HG03575 (cell line): ENCODE data around the gene NABP1.

Source experiments
- ATAC-seq: cut with Tn5 transposase; IDR thresholded peaks from one replicate; pipeline ENCODE4 v1.9.1; 2021; ENCODE audit not compliant: unreplicated experiment, insufficient number of reproducible peaks, low FRiP score; ENCODE audit errors: extremely low read depth

Gene NABP1

GRCh38 chr2:191645434-191646162 is 32.3 kb upstream of the NABP1 start:
- no peak for ATAC-seq

GRCh38 chr2:191646163-191646902 is 31.6 kb upstream of the NABP1 start:
- ATAC-seq = no peak

DNA sequence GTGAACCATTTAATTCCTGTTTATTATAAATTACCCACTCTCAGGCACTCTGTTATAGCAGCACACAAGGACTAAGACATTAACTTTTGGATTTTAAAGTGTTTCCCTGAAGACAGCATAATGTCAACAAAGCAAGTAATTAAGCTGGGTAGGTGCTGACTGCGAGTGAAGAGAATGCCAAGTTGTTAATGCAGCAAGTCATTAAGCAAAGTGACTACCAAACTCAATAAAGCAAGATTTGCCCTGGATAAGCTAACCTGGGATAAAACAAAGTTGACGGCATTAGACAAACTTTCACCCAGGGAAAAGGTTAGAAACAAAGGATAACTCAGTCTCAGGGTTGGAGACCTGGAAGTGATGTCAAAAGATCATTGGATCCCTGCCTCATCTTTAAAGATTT is 28.4 kb upstream of the NABP1 start:
- ATAC-seq = no peak

GRCh38 chr2:191650896-191651773 is 26.8 kb upstream of the NABP1 start:
- peak; percentile 94 for ATAC-seq

DNA sequence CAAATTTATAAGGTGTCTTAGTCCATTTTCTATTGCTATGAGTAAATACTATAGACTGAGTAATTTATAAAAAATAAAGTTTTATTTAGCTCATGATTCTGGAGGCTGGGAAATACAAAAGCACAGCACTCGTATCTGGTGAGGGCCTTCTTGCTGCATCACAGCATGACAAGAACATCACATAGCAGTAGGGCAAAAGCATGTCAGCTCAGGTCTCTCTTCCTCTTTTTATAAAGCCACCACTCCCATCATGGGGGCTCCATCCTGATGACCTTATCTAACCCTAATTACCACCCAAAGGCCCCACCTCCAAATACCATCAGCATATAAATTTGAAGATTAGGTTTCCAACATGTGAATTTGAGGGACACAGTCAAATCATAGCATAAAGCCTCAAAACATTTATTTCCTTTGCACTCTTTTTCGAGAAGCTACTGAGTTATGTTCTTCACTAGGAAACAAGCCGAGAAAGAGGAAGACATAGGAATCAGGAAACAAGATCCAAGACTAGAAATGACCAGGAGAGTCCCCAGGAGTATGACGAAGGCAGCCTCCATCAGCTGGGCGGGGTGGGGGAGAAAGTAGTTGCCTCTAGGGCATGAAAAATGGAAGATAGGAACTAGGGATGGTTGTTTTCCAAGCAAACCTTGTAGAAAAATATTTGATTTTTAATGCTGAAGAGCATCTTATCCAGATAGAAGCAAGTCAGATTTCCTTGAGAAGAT is 24.1 kb upstream of the NABP1 start:
- ATAC-seq = no peak

- ATAC-seq = no peak
Measured at GRCh38 chr2:191656391-191656790, 21.5 kb upstream of the NABP1 start.

DNA sequence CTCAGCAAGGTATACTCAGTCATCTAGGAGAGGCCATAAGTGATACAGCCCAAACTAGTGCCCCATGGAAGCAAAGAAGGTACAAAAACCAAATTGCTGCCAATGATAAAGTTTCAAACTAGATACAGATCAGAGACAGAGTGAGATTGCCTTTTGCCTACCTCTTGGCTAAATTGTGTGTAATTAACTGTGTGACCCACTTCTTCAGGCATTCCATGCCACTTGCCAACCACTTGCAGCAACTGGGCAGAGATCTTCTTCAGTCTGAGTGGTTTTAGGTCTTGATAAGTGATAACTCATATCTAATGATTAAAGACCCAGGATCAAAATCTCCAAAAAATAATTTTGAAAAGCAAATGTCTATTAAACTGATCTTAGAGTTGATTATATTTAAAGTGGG is 21.1 kb upstream of the NABP1 start:
- no peak for ATAC-seq

DNA sequence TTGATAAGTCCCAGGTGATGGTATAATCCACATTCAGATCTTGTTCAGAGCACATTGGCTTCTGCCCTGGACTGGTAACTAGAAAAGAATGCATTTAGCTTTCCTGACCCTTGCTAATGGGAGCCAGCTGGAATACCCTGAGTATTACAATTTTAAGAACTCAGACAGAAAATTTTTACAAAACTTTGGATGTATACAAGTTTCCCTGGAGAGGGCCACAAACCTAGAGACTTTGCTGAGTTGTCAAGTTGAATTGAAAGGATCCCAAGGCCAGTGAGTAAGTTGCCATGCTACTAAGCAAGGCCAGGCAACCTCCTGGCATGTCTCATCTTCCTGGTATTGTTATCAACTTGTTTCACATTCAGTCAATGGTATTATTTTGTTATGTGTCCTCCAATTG is 20.0 kb upstream of the NABP1 start:
- no peak for ATAC-seq

GRCh38 chr2:191659198-191659597 is 18.7 kb upstream of the NABP1 start:
- ATAC-seq = no peak

DNA sequence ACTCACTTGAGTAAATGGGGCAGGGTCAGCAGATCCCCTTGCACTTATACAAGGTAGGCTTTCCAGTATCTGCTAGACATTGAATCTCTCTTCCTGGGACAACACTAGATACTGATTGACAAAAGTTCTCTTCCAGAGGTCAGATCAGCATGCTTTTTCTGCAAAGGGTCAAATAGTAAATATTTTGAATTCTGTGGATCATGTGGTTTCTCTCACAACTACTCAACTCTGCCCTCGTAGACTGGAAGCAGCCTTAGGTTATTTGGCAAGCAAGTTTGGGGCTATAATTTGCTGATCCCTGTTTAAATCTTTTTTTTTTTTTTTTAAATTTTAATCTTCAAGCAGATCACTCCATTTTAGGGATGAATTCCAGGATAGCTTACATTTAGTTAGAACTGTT is 17.4 kb upstream of the NABP1 start:
- no peak for ATAC-seq

DNA sequence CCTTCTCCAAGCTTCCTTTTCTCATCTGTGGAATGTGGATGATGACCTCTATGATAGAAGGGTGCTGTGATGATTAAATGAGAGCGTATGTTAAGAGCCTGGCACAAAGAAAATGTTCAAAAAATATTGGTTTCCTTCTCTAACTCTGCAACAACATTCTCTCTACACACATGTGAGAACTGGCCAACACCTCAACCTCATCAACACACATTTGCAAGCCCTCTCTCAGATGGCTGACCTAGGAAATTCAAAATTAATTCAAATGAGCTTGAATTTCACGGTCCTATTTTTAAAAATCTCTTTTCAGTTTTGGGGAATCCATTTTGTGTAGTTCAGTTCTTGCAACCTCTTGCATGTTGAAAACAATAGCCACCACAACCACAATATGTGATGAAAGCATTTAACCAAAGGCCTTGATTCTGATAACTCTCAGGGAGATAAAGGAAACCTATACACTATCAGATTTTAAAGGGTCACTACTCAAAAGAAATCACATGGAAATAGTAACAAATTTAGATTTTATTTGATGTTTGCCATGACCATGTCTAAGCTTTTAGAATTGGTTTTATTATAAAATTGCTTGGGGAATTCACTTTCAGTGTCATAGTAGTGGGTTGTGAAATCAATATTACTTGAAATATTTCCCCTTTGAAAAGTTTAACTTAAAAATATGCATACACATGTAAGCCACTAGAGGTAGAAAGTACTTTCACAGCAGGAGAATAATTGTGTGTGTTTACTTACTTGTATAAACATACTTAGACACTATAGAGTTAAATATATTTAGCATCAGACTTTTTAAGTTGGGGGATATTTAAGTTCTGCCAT is 16.6 kb upstream of the NABP1 start:
- no peak for ATAC-seq

DNA sequence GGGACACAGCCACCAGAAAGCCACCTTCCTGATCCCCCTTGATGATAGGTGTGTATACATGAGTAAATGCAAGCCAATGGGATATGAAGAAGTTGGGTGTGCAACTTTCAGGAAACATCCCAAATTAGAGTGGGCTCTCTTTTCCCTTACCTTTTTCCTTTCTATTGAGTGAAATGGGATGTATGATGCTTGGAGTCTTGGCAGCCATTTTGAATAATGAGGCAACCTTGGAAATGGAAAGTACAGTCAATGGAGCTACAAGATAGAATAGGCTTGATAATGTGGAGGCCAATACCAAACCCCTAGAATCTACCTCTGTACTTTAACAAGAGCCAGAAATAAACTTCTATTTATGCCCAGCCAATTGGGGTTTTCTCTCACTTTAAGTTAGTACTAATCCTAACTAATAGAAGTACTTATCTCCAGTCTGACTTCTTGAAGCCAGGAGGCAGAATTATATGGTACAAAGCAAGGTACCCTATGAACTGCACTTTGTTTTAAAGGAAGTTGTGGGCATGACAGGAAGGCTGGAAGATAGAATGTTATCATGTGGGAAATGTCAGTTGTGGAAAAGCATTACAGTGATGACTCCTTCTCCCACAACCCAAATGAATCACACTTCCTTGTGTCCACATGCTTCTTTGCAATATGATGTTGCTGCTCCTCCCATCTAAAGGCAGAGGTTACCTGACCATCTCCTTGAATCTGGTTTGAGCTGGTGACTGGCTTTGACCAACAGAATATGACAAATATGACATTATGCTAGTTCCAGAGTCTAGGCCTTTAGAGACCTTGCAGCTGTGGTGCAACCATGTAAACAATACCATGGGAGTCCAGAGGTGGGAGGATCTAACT is 12.9 kb upstream of the NABP1 start:
- ATAC-seq = no peak

GRCh38 chr2:191666226-191666625 is 11.7 kb upstream of the NABP1 start:
- no peak for ATAC-seq

GRCh38 chr2:191666732-191667131 is 11.2 kb upstream of the NABP1 start:
- ATAC-seq = peak; percentile 59

DNA sequence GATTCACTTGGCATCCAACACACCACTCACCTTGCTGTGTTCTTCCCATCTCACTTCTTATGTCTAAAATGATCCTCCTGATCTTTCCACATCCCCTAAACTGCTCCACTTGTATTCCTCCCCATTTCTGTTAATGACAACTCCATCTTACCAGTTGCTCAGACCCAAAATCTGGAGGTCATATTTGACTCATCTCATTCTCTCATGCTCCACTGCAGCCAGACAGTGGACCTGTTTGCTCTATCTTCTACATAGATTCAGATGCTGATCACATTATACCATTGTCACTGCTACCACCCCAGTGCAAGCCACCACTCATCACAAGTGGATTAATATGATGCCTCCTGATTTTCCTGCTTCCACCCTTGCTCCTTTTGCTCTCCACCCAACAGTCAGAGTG is 7.9 kb upstream of the NABP1 start:
- peak; percentile 41 for ATAC-seq

DNA sequence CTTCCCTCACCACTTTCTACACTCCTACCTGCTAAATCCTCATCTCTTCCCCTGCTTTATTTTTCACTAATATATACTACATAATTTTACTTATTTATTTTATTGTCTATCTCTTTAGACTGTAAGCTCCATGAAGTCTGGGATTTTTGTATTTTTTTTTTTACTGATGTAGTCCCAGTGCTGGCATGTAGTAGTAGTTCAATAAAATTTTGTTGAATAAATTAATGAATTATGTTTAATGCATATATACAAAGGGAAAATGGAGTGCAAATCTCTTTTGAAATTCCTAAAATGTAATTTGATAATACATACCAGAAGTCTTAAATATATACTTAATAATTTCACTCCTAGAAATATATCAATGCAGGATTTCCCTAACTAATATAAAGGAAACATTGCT is 7.1 kb upstream of the NABP1 start:
- ATAC-seq = no peak
